Nephron (organoid): ENCODE results near the gene SLC4A5.

ENCODE experiments used
- H3K27ac Mint-ChIP-seq, 3 experiments: 2 replicates each; pipeline ENCODE4 v1.8.0; 2020; ENCODE audit warnings: mixed read lengths in 3 of 3, mild to moderate bottlenecking in 2 of 3, moderate library complexity in 1 of 3
- H3K27me3 Mint-ChIP-seq: 2 replicates; pipeline ENCODE4 v1.8.0; 2021; ENCODE audit warnings: low read depth, mild to moderate bottlenecking, moderate library complexity, mixed read lengths
- H3K36me3 Mint-ChIP-seq: 2 replicates; pipeline ENCODE4 v1.8.0; 2020; ENCODE audit warnings: low read depth, mixed read lengths
- H3K4me1 Mint-ChIP-seq: 2 replicates; pipeline ENCODE4 v1.8.0; 2020; ENCODE audit warnings: mixed read lengths
- H3K4me3 Mint-ChIP-seq, 3 experiments: 2 replicates each; pipeline ENCODE4 v1.8.0; 2020; ENCODE audit warnings: mild to moderate bottlenecking in 3 of 3, mixed read lengths in 3 of 3, moderate library complexity in 2 of 3
- H3K9me3 Mint-ChIP-seq: 2 replicates; pipeline ENCODE4 v1.8.0; 2020; ENCODE audit warnings: mixed read lengths
- CTCF ChIP-seq, 3 experiments: fragments of 200-600 bp; sonication (generic); IDR thresholded peaks; one replicate each; pipeline ENCODE4 v1.5.0; 2021; ENCODE audit warnings: antibody characterized with exemption in 3 of 3; ENCODE audit not compliant: unreplicated experiment in 3 of 3

SLC4A5 gene

GRCh38 chr2:74226648-74227213, 116.5 kb downstream of the SLC4A5 start:
- H3K4me3 Mint-ChIP-seq: no peak overlapping the region
- H3K4me1 Mint-ChIP-seq: peaks cover 7% of the 10 kb centered on the region

GRCh38 chr2:74225698-74226459, 117.3 kb downstream of the SLC4A5 start:
- no peak overlapping the region for H3K27ac Mint-ChIP-seq
- peaks cover 6% of the 10 kb centered on the region for H3K36me3 Mint-ChIP-seq
- peaks cover 7% of the 10 kb centered on the region for H3K4me1 Mint-ChIP-seq
- H3K9me3 Mint-ChIP-seq: no peaks in the 10 kb centered on the region
- no peak for TF ChIP-seq CTCF (IDR thresholded peaks at IDR 0.05; ENCODE audit: unreplicated experiment in 3 of 3)
- no peak overlapping the region for H3K4me3 Mint-ChIP-seq
- H3K27me3 Mint-ChIP-seq: no peaks in the 10 kb centered on the region

More at GRCh38 chr2:74226648-74227213, 116.5 kb downstream of the SLC4A5 start:
- no peak for TF ChIP-seq CTCF (IDR thresholded peaks at IDR 0.05; ENCODE audit: unreplicated experiment in 3 of 3)
- H3K27ac Mint-ChIP-seq: no peak overlapping the region
- no peaks in the 10 kb centered on the region for H3K9me3 Mint-ChIP-seq
- H3K27me3 Mint-ChIP-seq: no peaks in the 10 kb centered on the region
- H3K36me3 Mint-ChIP-seq: peaks cover 4% of the 10 kb centered on the region

- H3K27ac Mint-ChIP-seq: no peak overlapping the region
- peaks cover 8% of the 10 kb centered on the region for H3K36me3 Mint-ChIP-seq
- H3K27me3 Mint-ChIP-seq: no peaks in the 10 kb centered on the region
- no peak overlapping the region for H3K4me3 Mint-ChIP-seq
- TF ChIP-seq CTCF (IDR thresholded peaks at IDR 0.05; ENCODE audit: unreplicated experiment in 3 of 3): no peak
- H3K4me1 Mint-ChIP-seq: peaks cover 7% of the 10 kb centered on the region
- H3K9me3 Mint-ChIP-seq: no peaks in the 10 kb centered on the region
These were observed 119.1 kb downstream of the SLC4A5 start for GRCh38 chr2:74223941-74224770.

- H3K4me3 Mint-ChIP-seq: no peak overlapping the region
- TF ChIP-seq CTCF (IDR thresholded peaks at IDR 0.05; ENCODE audit: unreplicated experiment in 3 of 3): no peak
- no peak overlapping the region for H3K27ac Mint-ChIP-seq
- H3K4me1 Mint-ChIP-seq: peaks cover 7% of the 10 kb centered on the region
- peaks cover 9% of the 10 kb centered on the region for H3K36me3 Mint-ChIP-seq
- no peaks in the 10 kb centered on the region for H3K9me3 Mint-ChIP-seq
- H3K27me3 Mint-ChIP-seq: no peaks in the 10 kb centered on the region
These were observed 120.9 kb downstream of the SLC4A5 start for GRCh38 chr2:74222300-74222650.

- H3K36me3 Mint-ChIP-seq: peaks cover 9% of the 10 kb centered on the region
These were observed 121.5 kb downstream of the SLC4A5 start for GRCh38 chr2:74221604-74222299.

More at GRCh38 chr2:74221604-74222299, 121.5 kb downstream of the SLC4A5 start:
- Mint-ChIP-seq H3K27ac (no peak overlapping the region), H3K9me3 (no peaks in the 10 kb centered on the region), H3K27me3 (no peaks in the 10 kb centered on the region), H3K4me3 (no peak overlapping the region), H3K4me1 (peaks cover 7% of the 10 kb centered on the region)
- TF ChIP-seq CTCF (IDR thresholded peaks at IDR 0.05; ENCODE audit: unreplicated experiment in 3 of 3): no peak
